HG03139 (cell line): Measurements from ENCODE around the gene PLEKHM3.

ENCODE experiments used
- ATAC-seq: cut with Tn5 transposase; IDR thresholded peaks from one replicate; pipeline ENCODE4 v1.9.1; 2021; ENCODE audit not compliant: unreplicated experiment

The PLEKHM3 gene

GRCh38 chr2:207895274-207895860 lies 130.0 kb downstream of the PLEKHM3 start:
- ATAC-seq, result no peak

GRCh38 chr2:207892716-207893402 lies 132.5 kb downstream of the PLEKHM3 start:
- ATAC-seq, result no peak

GRCh38 chr2:207891086-207891844 lies 134.1 kb downstream of the PLEKHM3 start:
- ATAC-seq, result no peak

- no peak for ATAC-seq
These were observed 137.8 kb downstream of the PLEKHM3 start for GRCh38 chr2:207887500-207887899.

GRCh38 chr2:207885010-207885409 lies 140.3 kb downstream of the PLEKHM3 start:
- no peak for ATAC-seq

- no peak for ATAC-seq
These were observed 141.2 kb downstream of the PLEKHM3 start for GRCh38 chr2:207884127-207884526.

- no peak for ATAC-seq
These were observed 142.1 kb downstream of the PLEKHM3 start for GRCh38 chr2:207883002-207883780.

- no peak for ATAC-seq
These were observed 143.4 kb downstream of the PLEKHM3 start for GRCh38 chr2:207881902-207882301.

- no peak for ATAC-seq
These were observed 145.8 kb downstream of the PLEKHM3 start for GRCh38 chr2:207879536-207879935.

- ATAC-seq, result no peak
These were observed 148.3 kb downstream of the PLEKHM3 start for GRCh38 chr2:207876842-207877535.

GRCh38 chr2:207875473-207876212 lies 149.7 kb downstream of the PLEKHM3 start:
- no peak for ATAC-seq

- peak; percentile 62 for ATAC-seq
These were observed 151.5 kb downstream of the PLEKHM3 start for GRCh38 chr2:207873794-207874193.

- ATAC-seq, result no peak
These were observed 153.4 kb downstream of the PLEKHM3 start for GRCh38 chr2:207871911-207872310.

GRCh38 chr2:207871506-207871905 lies 153.8 kb downstream of the PLEKHM3 start:
- no peak for ATAC-seq

- ATAC-seq, result no peak
These were observed 154.5 kb downstream of the PLEKHM3 start for GRCh38 chr2:207870814-207871213.

- ATAC-seq, result no peak
These were observed 155.2 kb downstream of the PLEKHM3 start for GRCh38 chr2:207869784-207870778.

- ATAC-seq, result no peak
These were observed 156.3 kb downstream of the PLEKHM3 start for GRCh38 chr2:207868855-207869596.

- ATAC-seq, result no peak
These were observed 157.4 kb downstream of the PLEKHM3 start for GRCh38 chr2:207867905-207868304.
